H1 (cell line): Measurements from ENCODE around the gene DAPK2. TPM values are rescaled to one million over a fixed set of nuclear protein-coding genes. Genes with fewer than 3 reads are reported as not detected.

Experiments
- ATF2 ChIP-seq: IDR thresholded peaks from 2 replicates; pipeline ENCODE4 v1.6.1; 2012; ENCODE audit warnings: low read length, inconsistent platforms
- RNF2 ChIP-seq: fragments of 200-900, 300-1000 bp; sonication (generic); IDR thresholded peaks from 2 replicates; pipeline ENCODE4 v1.7.1; 2016; ENCODE audit warnings: borderline replicate concordance, low read depth, mild to moderate bottlenecking, antibody characterized with exemption, low read length; ENCODE audit not compliant: poor library complexity, severe bottlenecking; ENCODE audit errors: missing control alignments
- SIRT6 ChIP-seq: IDR thresholded peaks from one replicate; pipeline ENCODE4 v1.7.1; 2012; ENCODE audit warnings: low read length, inconsistent platforms
- TEAD4 ChIP-seq: IDR thresholded peaks from 2 replicates; pipeline ENCODE4 v1.6.1; 2012; ENCODE audit warnings: low read depth, low read length, inconsistent platforms, mixed read lengths
- ZNF274 ChIP-seq: IDR thresholded peaks from 2 replicates; pipeline ENCODE4 v1.7.0; 2012; ENCODE audit warnings: low read length, borderline replicate concordance; ENCODE audit errors: extremely low read depth
- polyA plus RNA-seq, 7 experiments: library from polyadenylated mRNA; depleted of rRNA in 3 of 7; stranded (reverse) in 5 of 7; unstranded in 2 of 7; fragments of >200 nt in 5 of 7; fragments of 200-250 nt in 2 of 7; gene quantifications; 1 replicate in 5 of 7; 2 replicates in 1 of 7; 4 replicates in 1 of 7; pipeline versions ENCODE4 v1.2.1 to v1.2.3, GENCODE V29; 2011 to 2013; ENCODE audit warnings: missing spikeins in 2 of 7, mixed read lengths in 2 of 7
- total RNA-seq: library from RNA; stranded (reverse); fragmentation: NEBNext Ultra II Directional; extraction: Animal tissue kit (Norgen Biotek cat#: 25700); gene quantifications from 2 replicates; pipeline ENCODE4 v1.2.1, GENCODE V29; 2021
- TF ChIP-seq, protein P1 (sequence below), 3 experiments: IDR thresholded peaks; 1 replicate in 2 of 3; 2 replicates in 1 of 3; pipeline versions ENCODE4 v1.5.1 to v1.6.1; 2011; ENCODE audit warnings: low read length in 3 of 3, mild to moderate bottlenecking in 3 of 3, inconsistent platforms in 2 of 3, low read depth in 1 of 3, moderate library complexity in 1 of 3; ENCODE audit not compliant: insufficient read depth in 1 of 3; ENCODE audit errors: control extremely low read depth in 1 of 3

The DAPK2 gene
- total and polyA plus RNA-seq, 2 of the 8 experiments (the other 6 are each of a cell fraction or from before 2014, with no cell fraction given) = 1.8 to 2.9 TPM

- TF ChIP-seq SIRT6 = no peak
- TF ChIP-seq TEAD4 = no peak
- TF ChIP-seq, protein P1, sequence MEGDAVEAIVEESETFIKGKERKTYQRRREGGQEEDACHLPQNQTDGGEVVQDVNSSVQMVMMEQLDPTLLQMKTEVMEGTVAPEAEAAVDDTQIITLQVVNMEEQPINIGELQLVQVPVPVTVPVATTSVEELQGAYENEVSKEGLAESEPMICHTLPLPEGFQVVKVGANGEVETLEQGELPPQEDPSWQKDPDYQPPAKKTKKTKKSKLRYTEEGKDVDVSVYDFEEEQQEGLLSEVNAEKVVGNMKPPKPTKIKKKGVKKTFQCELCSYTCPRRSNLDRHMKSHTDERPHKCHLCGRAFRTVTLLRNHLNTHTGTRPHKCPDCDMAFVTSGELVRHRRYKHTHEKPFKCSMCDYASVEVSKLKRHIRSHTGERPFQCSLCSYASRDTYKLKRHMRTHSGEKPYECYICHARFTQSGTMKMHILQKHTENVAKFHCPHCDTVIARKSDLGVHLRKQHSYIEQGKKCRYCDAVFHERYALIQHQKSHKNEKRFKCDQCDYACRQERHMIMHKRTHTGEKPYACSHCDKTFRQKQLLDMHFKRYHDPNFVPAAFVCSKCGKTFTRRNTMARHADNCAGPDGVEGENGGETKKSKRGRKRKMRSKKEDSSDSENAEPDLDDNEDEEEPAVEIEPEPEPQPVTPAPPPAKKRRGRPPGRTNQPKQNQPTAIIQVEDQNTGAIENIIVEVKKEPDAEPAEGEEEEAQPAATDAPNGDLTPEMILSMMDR (IDR thresholded peaks at IDR 0.05; ENCODE audit: control extremely low read depth in 1 of 3, insufficient read depth in 1 of 3, low read depth in 1 of 3, low read length in 3 of 3) = no peak
- TF ChIP-seq ATF2 = no peak
- TF ChIP-seq ZNF274 = no peak
- TF ChIP-seq RNF2 = no peak
- TF ChIP-seq, all 59 proteins: peak for 0
Observed at GRCh38 chr15:64017591-64018163, 28.6 kb downstream of the DAPK2 start (continued).
